OCI-LY7 (cell line): ENCODE data around the gene LACTB. TPM values are rescaled to one million over a fixed set of nuclear protein-coding genes. Genes with fewer than 3 reads are reported as not detected.

Experiments
- Bru-seq: library from RNA; stranded (reverse); fragments of 400-500 nt; gene quantifications from one replicate; lab custom pipeline; 2021; lab: Mats Ljungman, UMichigan
- BruChase-seq, 2 experiments: library from RNA; stranded (reverse); fragments of 400-500 nt; gene quantifications; one replicate each; lab custom pipeline; 2021; lab: Mats Ljungman, UMichigan
- BruUV-seq: library from RNA; stranded (reverse); fragments of 400-500 nt; replicated peaks from 2 replicates; lab custom pipeline; 2021; lab: Mats Ljungman, UMichigan
- CTCF ChIA-PET: fragments of 300-600 bp; sonication (Branson Sonifier 250); formaldehyde crosslinking; loops from one replicate; lab custom pipeline; 2022; ENCODE audit warnings: antibody characterized with exemption; ENCODE audit not compliant: unreplicated experiment; lab: Charles Lee
- POLR2A ChIA-PET: fragments of 300-600 bp; sonication (Branson Sonifier 250); formaldehyde crosslinking; loops from one replicate; lab custom pipeline; 2022; ENCODE audit warnings: antibody characterized with exemption; lab: Charles Lee
- DNase-seq: peaks from one replicate; pipeline ENCODE4 v3.0.0-alpha.2; 2015; ENCODE audit warnings: low spot score
- H2AFZ ChIP-seq: fragments of 200-600 bp; sonication (generic), shearing (Covaris generic); 2 replicates; pipeline ENCODE4 v1.6.1; 2014; ENCODE audit warnings: mild to moderate bottlenecking, antibody characterized with exemption, low read length, moderate library complexity
- H3K27ac ChIP-seq: fragments of 200-600 bp; sonication (generic); 2 replicates; pipeline ENCODE4 v1.5.1; 2014; ENCODE audit warnings: mixed run types, low read depth, mild to moderate bottlenecking, moderate library complexity, low read length, inconsistent platforms; ENCODE audit not compliant: poor library complexity, severe bottlenecking
- H3K36me3 ChIP-seq: fragments of 200-600 bp; sonication (generic); 2 replicates; pipeline ENCODE4 v1.6.1; 2014; ENCODE audit warnings: mild to moderate bottlenecking, antibody characterized with exemption, low read length, moderate library complexity, mixed read lengths; ENCODE audit not compliant: insufficient read depth
- H3K4me1 ChIP-seq: fragments of 200-600 bp; sonication (generic); 2 replicates; pipeline ENCODE4 v1.5.1; 2014; ENCODE audit warnings: mild to moderate bottlenecking, low read length; ENCODE audit not compliant: insufficient read depth, poor library complexity, severe bottlenecking
- H3K4me2 ChIP-seq: fragments of 200-600 bp; sonication (generic); 2 replicates; pipeline ENCODE4 v1.6.1; 2014; ENCODE audit warnings: mild to moderate bottlenecking, low read length
- H3K4me3 ChIP-seq: fragments of 200-600 bp; sonication (generic); 2 replicates; pipeline ENCODE4 v1.5.1; 2014; ENCODE audit warnings: mild to moderate bottlenecking, low read depth, low read length; ENCODE audit not compliant: poor library complexity, severe bottlenecking
- H3K79me2 ChIP-seq: fragments of 200-600 bp; sonication (generic); 2 replicates; pipeline ENCODE4 v1.6.1; 2016; ENCODE audit warnings: low read depth, mild to moderate bottlenecking, low read length, moderate library complexity, mixed read lengths; ENCODE audit not compliant: insufficient read depth
- H3K9me2 ChIP-seq: fragments of 200-600 bp; sonication (generic); 2 replicates; pipeline ENCODE4 v1.6.1; 2016; ENCODE audit warnings: mild to moderate bottlenecking, low read length, mixed read lengths; ENCODE audit not compliant: insufficient read depth
- H3K9me3 ChIP-seq: fragments of 200-600 bp; sonication (generic); 2 replicates; pipeline ENCODE4 v1.6.1; 2014; ENCODE audit warnings: mild to moderate bottlenecking, mixed run types, low read length, mixed read lengths
- H4K20me1 ChIP-seq: fragments of 200-600 bp; sonication (generic); 2 replicates; pipeline ENCODE4 v1.6.1; 2014; ENCODE audit warnings: mild to moderate bottlenecking, antibody characterized with exemption, low read length, moderate library complexity, mixed read lengths; ENCODE audit not compliant: insufficient read depth
- EZH2phosphoT487 ChIP-seq: fragments of 200-600 bp; sonication (generic); IDR thresholded peaks from 2 replicates; pipeline ENCODE4 v1.6.1; 2018; ENCODE audit warnings: low read depth, borderline replicate concordance, mild to moderate bottlenecking, mixed run types, antibody characterized with exemption, low read length, moderate library complexity, mixed read lengths
- intact Hi-C: fragments of 100-400 bp; cut with micrococcal nuclease; formaldehyde crosslinking; loops from one replicate; pipeline ENCODE4 v1.10.0; 2022; ENCODE audit not compliant: unreplicated experiment
- long read RNA-seq: library from polyadenylated mRNA; stranded (forward); transcript quantifications from one replicate; pipeline ENCODE4 v2.0.0, GENCODE V29; 2022
- total RNA-seq, 2 experiments: library from RNA; depleted of rRNA in 1 of 2; stranded (reverse); fragments of >200 nt in 1 of 2; shearing (Covaris generic) in 1 of 2; gene quantifications; 2 replicates each; pipeline ENCODE4 v1.2.3, GENCODE V29; 2014 to 2022
- TF ChIP-seq, protein P1 (sequence below): fragments of 200-600 bp; sonication (generic); conservative IDR thresholded peaks from 2 replicates; pipeline ENCODE4 v1.5.1; 2014; ENCODE audit warnings: mild to moderate bottlenecking, antibody characterized with exemption, low read length, moderate library complexity, mixed read lengths

The LACTB gene, protein sequence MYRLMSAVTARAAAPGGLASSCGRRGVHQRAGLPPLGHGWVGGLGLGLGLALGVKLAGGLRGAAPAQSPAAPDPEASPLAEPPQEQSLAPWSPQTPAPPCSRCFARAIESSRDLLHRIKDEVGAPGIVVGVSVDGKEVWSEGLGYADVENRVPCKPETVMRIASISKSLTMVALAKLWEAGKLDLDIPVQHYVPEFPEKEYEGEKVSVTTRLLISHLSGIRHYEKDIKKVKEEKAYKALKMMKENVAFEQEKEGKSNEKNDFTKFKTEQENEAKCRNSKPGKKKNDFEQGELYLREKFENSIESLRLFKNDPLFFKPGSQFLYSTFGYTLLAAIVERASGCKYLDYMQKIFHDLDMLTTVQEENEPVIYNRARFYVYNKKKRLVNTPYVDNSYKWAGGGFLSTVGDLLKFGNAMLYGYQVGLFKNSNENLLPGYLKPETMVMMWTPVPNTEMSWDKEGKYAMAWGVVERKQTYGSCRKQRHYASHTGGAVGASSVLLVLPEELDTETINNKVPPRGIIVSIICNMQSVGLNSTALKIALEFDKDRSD
- 3.2 and 5.0 TPM in 2 replicates for total RNA-seq (2014; rRNA removed; shearing (Covaris generic))
- total RNA-seq (2022), result 7.2 and 8.3 TPM in 2 replicates
- Bru-seq, nascent RNA, result percentile 46 among the genes with signal in this experiment
- percentile 47 among the genes with signal in this experiment for BruChase-seq, experiment 1, labeled RNA remaining after a 6-hour chase
- percentile 49 among the genes with signal in this experiment for BruChase-seq, experiment 2, labeled RNA remaining after a 2-hour chase
- long read RNA-seq, transcript LACTB-201 (6 exons, 1,972 nt), result major isoform, 9 of 18 reads
- long read RNA-seq, transcript LACTB-202 (5 exons, 2,978 nt), result minor isoform, 6 of 18 reads
- long read RNA-seq, partial matches to known transcripts, result 2 of 18 reads
- long read RNA-seq, other reads (novel, unspliced or antisense), result 1 of 18 reads

DNA sequence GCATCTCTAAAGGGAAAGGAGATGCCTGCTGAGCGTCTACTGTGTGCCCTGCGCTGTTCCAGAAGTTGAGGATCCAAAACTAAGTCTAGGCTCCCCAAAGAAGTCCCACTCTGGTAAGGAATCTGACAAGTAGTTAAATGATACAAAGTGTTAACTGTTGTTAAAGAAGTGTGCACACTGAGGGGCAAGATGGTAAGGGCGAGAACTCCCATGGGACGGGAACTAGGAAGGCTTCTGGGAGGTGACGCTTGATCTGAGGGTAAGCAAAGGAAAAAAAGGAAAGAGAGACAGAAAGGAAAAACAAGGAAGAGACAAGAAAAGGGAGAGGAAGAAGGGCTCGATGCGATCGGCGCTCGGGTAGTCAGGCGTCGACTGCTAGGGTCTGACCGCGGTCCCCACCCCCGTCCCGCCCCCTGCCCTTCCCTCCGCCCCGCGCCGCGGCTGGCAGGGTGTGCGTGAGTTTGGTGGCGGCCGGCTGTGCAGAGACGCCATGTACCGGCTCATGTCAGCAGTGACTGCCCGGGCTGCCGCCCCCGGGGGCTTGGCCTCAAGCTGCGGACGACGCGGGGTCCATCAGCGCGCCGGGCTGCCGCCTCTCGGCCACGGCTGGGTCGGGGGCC lies at the start of gene LACTB:
TSS of gene LACTB (plus strand) at position 480 of the 620 bp plus-strand sequence. CDS start at position 491, 11 bp downstream.
- peak within 1 kb of the TSS; percentile 20 for H3K27ac ChIP-seq
- H4K20me1 ChIP-seq, result no peaks in the 10 kb centered on the region
- no peaks in the 10 kb centered on the region for H3K4me1 ChIP-seq
- CTCF ChIA-PET, result no interaction called here
- BruUV-seq, result no TSS peak
- H3K4me2 ChIP-seq, result peak within 1 kb of the TSS; percentile 77
- POLR2A ChIA-PET, result no interaction called here
- intact Hi-C loops, result loop anchor here (2.0 to 5.0 kb wide), 2 partner anchors 35 to 156 kb away; partner anchors contain the start of genes APH1B and RPS27L
- no peaks in the 10 kb centered on the region for H3K9me2 ChIP-seq
- H3K4me3 ChIP-seq, result peak within 1 kb of the TSS; percentile 94
- peaks cover 22% of the 10 kb centered on the region for H3K9me3 ChIP-seq
- DNase-seq, result peak; percentile 88
- peak within 1 kb of the TSS; percentile 100 for H2AFZ ChIP-seq
- H3K36me3 ChIP-seq, result no peaks in the 10 kb centered on the region; the same call in 1 of the 2 replicates
- TF ChIP-seq, protein P1, sequence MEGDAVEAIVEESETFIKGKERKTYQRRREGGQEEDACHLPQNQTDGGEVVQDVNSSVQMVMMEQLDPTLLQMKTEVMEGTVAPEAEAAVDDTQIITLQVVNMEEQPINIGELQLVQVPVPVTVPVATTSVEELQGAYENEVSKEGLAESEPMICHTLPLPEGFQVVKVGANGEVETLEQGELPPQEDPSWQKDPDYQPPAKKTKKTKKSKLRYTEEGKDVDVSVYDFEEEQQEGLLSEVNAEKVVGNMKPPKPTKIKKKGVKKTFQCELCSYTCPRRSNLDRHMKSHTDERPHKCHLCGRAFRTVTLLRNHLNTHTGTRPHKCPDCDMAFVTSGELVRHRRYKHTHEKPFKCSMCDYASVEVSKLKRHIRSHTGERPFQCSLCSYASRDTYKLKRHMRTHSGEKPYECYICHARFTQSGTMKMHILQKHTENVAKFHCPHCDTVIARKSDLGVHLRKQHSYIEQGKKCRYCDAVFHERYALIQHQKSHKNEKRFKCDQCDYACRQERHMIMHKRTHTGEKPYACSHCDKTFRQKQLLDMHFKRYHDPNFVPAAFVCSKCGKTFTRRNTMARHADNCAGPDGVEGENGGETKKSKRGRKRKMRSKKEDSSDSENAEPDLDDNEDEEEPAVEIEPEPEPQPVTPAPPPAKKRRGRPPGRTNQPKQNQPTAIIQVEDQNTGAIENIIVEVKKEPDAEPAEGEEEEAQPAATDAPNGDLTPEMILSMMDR, result no peak
- TF ChIP-seq EZH2phosphoT487, result no peak
- H3K79me2 ChIP-seq, result no peaks in the 10 kb centered on the region

DNA sequence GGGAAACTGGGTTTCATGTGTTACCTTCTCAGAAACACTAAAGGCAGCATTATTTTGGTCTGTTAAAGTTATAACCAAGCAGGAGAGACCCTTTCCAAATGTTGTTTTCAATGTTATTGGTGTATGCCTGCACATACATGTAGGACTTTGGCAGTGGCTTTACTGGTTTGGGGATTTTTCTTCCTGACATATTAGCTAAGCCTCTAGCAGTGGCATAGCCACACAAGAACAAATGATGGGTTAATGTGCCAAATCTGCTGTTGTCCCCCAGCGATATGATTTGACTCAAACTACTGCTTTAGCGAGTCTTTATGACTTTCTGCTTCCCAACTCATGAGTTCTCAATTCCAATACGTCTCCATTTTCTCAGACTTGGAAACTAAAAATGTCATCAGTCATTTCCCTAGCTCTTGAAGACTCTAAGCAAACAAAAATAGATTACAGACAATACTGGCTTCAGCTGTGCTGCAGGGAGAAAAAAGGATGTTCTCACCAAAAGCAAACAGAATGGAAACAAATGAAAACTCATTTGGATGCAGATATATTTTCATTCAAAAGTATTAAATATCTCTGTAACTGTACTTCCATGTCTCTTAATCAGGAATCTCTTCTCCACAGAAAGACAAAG lies 49.5 kb upstream of the LACTB start:
- ChIA-PET CTCF (no interaction called here), POLR2A (no interaction called here)
- Histone ChIP-seq H3K36me3 (no peaks in the 10 kb centered on the region), H4K20me1 (no peaks in the 10 kb centered on the region), H3K4me3 (no peak overlapping the region), H3K9me2 (no peaks in the 10 kb centered on the region), H3K79me2 (no peaks in the 10 kb centered on the region), H2AFZ (no peak overlapping the region), H3K9me3 (no peaks in the 10 kb centered on the region), H3K27ac (no peak overlapping the region), H3K4me2 (no peak overlapping the region), H3K4me1 (no peaks in the 10 kb centered on the region)
- intact Hi-C loops, result no loop called here
- no peak for TF ChIP-seq EZH2phosphoT487
- TF ChIP-seq, protein P1, result no peak
- no peak for DNase-seq
- no TSS peak for BruUV-seq
